ENCODE data around the gene GABBR2. TPM values are rescaled to one million over a fixed set of nuclear protein-coding genes. Genes with fewer than 3 reads are reported as not detected.

Gene GABBR2
- total and polyA plus RNA-seq, 9 of the 15 experiments (the other 6 are each of a cell fraction or from before 2014, with no cell fraction given), result 0.15 to 1.9 (median 0.32) TPM

- Histone ChIP-seq H2AFZ (ENCODE audit: low read depth, low read length) (peak overlapping the region; percentile 96), H4K20me1 (replicated peaks; ENCODE audit: control insufficient read depth, insufficient read depth, low read length) (no peaks in the 10 kb centered on the region), H3K79me2 (ENCODE audit: control insufficient read depth, insufficient read depth, low read length) (no peaks in the 10 kb centered on the region), H3K9ac (ENCODE audit: insufficient read depth in 1 of 2, low read depth in 2 of 2, low read length in 2 of 2) (peak overlapping the region in 1 of 2 experiments; percentile 15; a peak in 2 of 4 replicates), H3K9me3 (replicated peaks; ENCODE audit: control insufficient read depth, insufficient read depth, low read depth, low read length) (no peaks in the 10 kb centered on the region), H3K4me1 (replicated peaks in 1 of 2; ENCODE audit: control insufficient read depth in 2 of 2, insufficient read depth in 2 of 2, low read length in 2 of 2) (peaks cover 4 to 17% of the 10 kb centered on the region in 2 experiments; a peak in 4 of 5 replicates), H3K4me2 (ENCODE audit: insufficient read depth, low read length) (peak overlapping the region; percentile 65; the same call in 1 of the 2 replicates), H3K27me3 (ENCODE audit: control insufficient read depth in 2 of 2, insufficient read depth in 2 of 2, low read length in 2 of 2) (no peaks in the 10 kb centered on the region), H3K9me1 (ENCODE audit: control insufficient read depth, insufficient read depth, low read length) (no peaks in the 10 kb centered on the region), H3K27ac (ENCODE audit: extremely low read depth, low read depth, low read length) (no peak overlapping the region), H3K4me3 (no peak overlapping the region), H3K36me3 (ENCODE audit: control insufficient read depth, insufficient read depth, low read length) (no peaks in the 10 kb centered on the region; the same call in 2 of the 3 replicates)
- TF ChIP-seq NR3C1 (CRISPR knock-in tag; IDR thresholded peaks at IDR 0.05), result no peak
- no peak for TF ChIP-seq GMEB1 (CRISPR knock-in tag; IDR thresholded peaks at IDR 0.05)
- TF ChIP-seq ZBTB33 (CRISPR knock-in tag; IDR thresholded peaks at IDR 0.05), result peak; percentile 92
- intact Hi-C loops (cut with micrococcal nuclease), result loop anchor here (10.0 kb wide), 1 partner anchor 95 kb away; no protein-coding TSS in a partner anchor
- FAIRE-seq, result no peak
- ATAC-seq, result no peak
- CTCF ChIA-PET (ENCODE audit: low intra/inter-chr PET ratio), result interaction anchor here (0.7 to 1.6 kb wide), 2 partner anchors 95 to 371 kb away, joined by 4 read pairs; no protein-coding TSS in a partner anchor
- POLR2A ChIA-PET, result interaction anchor here (0.6 to 2.2 kb wide), 3 partner anchors 9 to 97 kb away, joined by 3 to 5 read pairs (median 3); no protein-coding TSS in a partner anchor
- 40% methylated on average over 6 of the region's 6 CpGs for WGBS (ENCODE audit: insufficient coverage, low coverage, missing lambda C conversion rate)
- no TSS peak for BruUV-seq (replicated peaks)
- DNase-seq (ENCODE audit: extremely low read depth in 1 of 4, low spot score in 3 of 4), result no peak
- in situ Hi-C loops (cut with MboI), result no loop called here
Observed at GRCh38 chr9:98409719-98410118, 299.0 kb downstream of the GABBR2 start.

All from K562 (cell line).